ENCODE results near the gene ASTN1. TPM values are rescaled to one million over a fixed set of nuclear protein-coding genes. Genes with fewer than 3 reads are reported as not detected.

Gene ASTN1
- total RNA-seq, 1 experiment from 2014 or later, result 0.05 TPM

DNA sequence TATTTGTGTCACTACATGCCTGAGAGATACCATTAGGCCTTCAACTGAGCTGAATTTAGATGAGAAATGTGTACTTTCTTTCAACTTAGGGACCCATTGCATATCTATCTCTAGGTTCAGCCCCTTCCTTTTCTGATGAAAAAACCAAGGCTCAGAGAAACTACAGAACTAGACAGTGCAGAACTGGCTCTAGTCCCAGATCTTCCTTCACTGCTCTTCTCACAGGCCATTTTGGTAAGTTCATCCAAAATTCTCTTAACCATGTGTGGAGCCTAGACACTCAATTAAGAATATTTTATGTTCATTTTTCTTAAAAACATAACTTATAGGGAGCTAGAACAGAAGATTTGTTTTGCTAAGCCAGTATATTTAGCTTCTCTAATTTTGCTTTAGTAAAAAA lies 128.9 kb downstream of the ASTN1 start:
- intact Hi-C loops (cut with micrococcal nuclease; ENCODE audit: unreplicated experiment), result no loop called here
- CTCF ChIA-PET, result interaction anchor here (0.6 kb wide), 1 partner anchor 292 kb away, joined by 4 read pairs; no protein-coding TSS in a partner anchor
- in situ Hi-C loops (cut with HindIII; ENCODE audit: low pct_unique_long_range_greater_than_20kb, low sequenced_read_pairs), result no loop called here

DNA sequence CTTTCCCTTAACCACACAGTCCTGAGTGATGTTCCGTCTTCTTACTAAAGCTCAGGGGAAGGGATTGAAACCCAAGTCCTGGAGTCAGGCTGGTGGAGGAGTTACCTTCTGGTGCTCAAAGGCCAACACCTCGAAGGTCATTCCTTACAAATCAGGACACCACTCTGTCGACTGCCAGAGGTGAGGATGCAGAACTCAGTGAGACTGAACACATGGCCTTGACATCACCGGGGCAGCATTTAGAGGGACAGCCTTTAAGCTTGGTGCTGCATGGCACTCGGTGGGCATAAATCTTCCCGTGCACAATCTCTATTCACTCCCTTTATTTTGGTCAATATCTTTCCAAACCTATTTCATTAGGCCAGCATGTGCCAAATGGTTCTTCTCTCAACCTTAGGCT lies 130.9 kb downstream of the ASTN1 start:
- Histone ChIP-seq H3K9me3 (ENCODE audit: control insufficient read depth, insufficient read depth, low read depth, low read length) (no peaks in the 10 kb centered on the region), H3K27me3 (ENCODE audit: control insufficient read depth, insufficient read depth, low read length) (peaks cover 2% of the 10 kb centered on the region; the same call in 1 of the 2 replicates), H3K36me3 (ENCODE audit: control insufficient read depth, insufficient read depth, low read length) (no peaks in the 10 kb centered on the region), H3K4me1 (ENCODE audit: control insufficient read depth, insufficient read depth, low read length) (no peaks in the 10 kb centered on the region), H3K27ac (ENCODE audit: low read length) (no peak overlapping the region), H3K4me3 (ENCODE audit: low read depth in 2 of 2, low read length in 2 of 2) (no peak overlapping the region)
- ATAC-seq, result no peak
- in situ Hi-C loops (cut with HindIII; ENCODE audit: low pct_unique_long_range_greater_than_20kb, low sequenced_read_pairs) (no loop called here), intact Hi-C loops (cut with micrococcal nuclease; ENCODE audit: unreplicated experiment) (no loop called here)
- CTCF ChIA-PET, result no interaction called here
- TF ChIP-seq SIN3A (IDR thresholded peaks at IDR 0.05; ENCODE audit: borderline replicate concordance, insufficient read depth, low read depth, low read length) (no peak), TCF7L2 (IDR thresholded peaks at IDR 0.05; ENCODE audit: low read depth, low read length) (no peak)
- TF ChIP-seq, protein P1, sequence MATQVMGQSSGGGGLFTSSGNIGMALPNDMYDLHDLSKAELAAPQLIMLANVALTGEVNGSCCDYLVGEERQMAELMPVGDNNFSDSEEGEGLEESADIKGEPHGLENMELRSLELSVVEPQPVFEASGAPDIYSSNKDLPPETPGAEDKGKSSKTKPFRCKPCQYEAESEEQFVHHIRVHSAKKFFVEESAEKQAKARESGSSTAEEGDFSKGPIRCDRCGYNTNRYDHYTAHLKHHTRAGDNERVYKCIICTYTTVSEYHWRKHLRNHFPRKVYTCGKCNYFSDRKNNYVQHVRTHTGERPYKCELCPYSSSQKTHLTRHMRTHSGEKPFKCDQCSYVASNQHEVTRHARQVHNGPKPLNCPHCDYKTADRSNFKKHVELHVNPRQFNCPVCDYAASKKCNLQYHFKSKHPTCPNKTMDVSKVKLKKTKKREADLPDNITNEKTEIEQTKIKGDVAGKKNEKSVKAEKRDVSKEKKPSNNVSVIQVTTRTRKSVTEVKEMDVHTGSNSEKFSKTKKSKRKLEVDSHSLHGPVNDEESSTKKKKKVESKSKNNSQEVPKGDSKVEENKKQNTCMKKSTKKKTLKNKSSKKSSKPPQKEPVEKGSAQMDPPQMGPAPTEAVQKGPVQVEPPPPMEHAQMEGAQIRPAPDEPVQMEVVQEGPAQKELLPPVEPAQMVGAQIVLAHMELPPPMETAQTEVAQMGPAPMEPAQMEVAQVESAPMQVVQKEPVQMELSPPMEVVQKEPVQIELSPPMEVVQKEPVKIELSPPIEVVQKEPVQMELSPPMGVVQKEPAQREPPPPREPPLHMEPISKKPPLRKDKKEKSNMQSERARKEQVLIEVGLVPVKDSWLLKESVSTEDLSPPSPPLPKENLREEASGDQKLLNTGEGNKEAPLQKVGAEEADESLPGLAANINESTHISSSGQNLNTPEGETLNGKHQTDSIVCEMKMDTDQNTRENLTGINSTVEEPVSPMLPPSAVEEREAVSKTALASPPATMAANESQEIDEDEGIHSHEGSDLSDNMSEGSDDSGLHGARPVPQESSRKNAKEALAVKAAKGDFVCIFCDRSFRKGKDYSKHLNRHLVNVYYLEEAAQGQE (IDR thresholded peaks at IDR 0.05; ENCODE audit: insufficient read depth in 1 of 2, low read depth in 2 of 2, low read length in 1 of 2), result no peak
- DNase-seq (ENCODE audit: low read depth, low spot score), result no peak
- BruUV-seq (replicated peaks), result no TSS peak
- POLR2A ChIA-PET, result no interaction called here

More for the DNA sequence above, 128.9 kb downstream of the ASTN1 start:
- Histone ChIP-seq H3K4me3 (ENCODE audit: low read depth in 2 of 2, low read length in 2 of 2) (no peak overlapping the region), H3K4me1 (ENCODE audit: control insufficient read depth, insufficient read depth, low read length) (no peaks in the 10 kb centered on the region), H3K36me3 (ENCODE audit: control insufficient read depth, insufficient read depth, low read length) (no peaks in the 10 kb centered on the region), H3K27ac (ENCODE audit: low read length) (no peak overlapping the region), H3K9me3 (ENCODE audit: control insufficient read depth, insufficient read depth, low read depth, low read length) (no peaks in the 10 kb centered on the region), H3K27me3 (ENCODE audit: control insufficient read depth, insufficient read depth, low read length) (peaks cover 2% of the 10 kb centered on the region; the same call in 1 of the 2 replicates)
- TF ChIP-seq POLR2AphosphoS5 (IDR thresholded peaks at IDR 0.05; ENCODE audit: low read depth, low read length) (no peak), SIN3A (IDR thresholded peaks at IDR 0.05; ENCODE audit: borderline replicate concordance, insufficient read depth, low read depth, low read length) (no peak), TCF7L2 (IDR thresholded peaks at IDR 0.05; ENCODE audit: low read depth, low read length) (no peak)
- TF ChIP-seq, protein P1 (IDR thresholded peaks at IDR 0.05; ENCODE audit: insufficient read depth in 1 of 2, low read depth in 2 of 2, low read length in 1 of 2), result no peak
- TF ChIP-seq, protein P2, sequence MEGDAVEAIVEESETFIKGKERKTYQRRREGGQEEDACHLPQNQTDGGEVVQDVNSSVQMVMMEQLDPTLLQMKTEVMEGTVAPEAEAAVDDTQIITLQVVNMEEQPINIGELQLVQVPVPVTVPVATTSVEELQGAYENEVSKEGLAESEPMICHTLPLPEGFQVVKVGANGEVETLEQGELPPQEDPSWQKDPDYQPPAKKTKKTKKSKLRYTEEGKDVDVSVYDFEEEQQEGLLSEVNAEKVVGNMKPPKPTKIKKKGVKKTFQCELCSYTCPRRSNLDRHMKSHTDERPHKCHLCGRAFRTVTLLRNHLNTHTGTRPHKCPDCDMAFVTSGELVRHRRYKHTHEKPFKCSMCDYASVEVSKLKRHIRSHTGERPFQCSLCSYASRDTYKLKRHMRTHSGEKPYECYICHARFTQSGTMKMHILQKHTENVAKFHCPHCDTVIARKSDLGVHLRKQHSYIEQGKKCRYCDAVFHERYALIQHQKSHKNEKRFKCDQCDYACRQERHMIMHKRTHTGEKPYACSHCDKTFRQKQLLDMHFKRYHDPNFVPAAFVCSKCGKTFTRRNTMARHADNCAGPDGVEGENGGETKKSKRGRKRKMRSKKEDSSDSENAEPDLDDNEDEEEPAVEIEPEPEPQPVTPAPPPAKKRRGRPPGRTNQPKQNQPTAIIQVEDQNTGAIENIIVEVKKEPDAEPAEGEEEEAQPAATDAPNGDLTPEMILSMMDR (IDR thresholded peaks at IDR 0.05), result no peak
- POLR2A ChIA-PET, result no interaction called here
- no peak for DNase-seq (ENCODE audit: low read depth, low spot score)
- no peak for ATAC-seq
- BruUV-seq (replicated peaks), result no TSS peak

Data from Panc1 (cell line).